Subcutaneous abdominal adipose tissue (tissue), 5 donors: ENCODE measurements around the gene TOMM6.

ENCODE experiments used
- H3K27ac ChIP-seq: one replicate; pipeline ENCODE4 v1.7.0; 2013; ENCODE audit warnings: low read depth, mild to moderate bottlenecking, inconsistent platforms, low read length, moderate library complexity
- H3K27me3 ChIP-seq, 5 donors: one replicate each; pipeline ENCODE4 v1.7.0; 2013; ENCODE audit warnings: low read length in 5 of 5, inconsistent platforms in 1 of 5; ENCODE audit not compliant: control insufficient read depth in 5 of 5, insufficient read depth in 4 of 5
- H3K36me3 ChIP-seq, 5 donors: one replicate each; pipeline ENCODE4 v1.7.0; 2013; ENCODE audit warnings: low read length in 5 of 5; ENCODE audit not compliant: control insufficient read depth in 5 of 5, insufficient read depth in 5 of 5
- H3K4me1 ChIP-seq, 5 donors: one replicate each; pipeline ENCODE4 v1.7.0; 2013; ENCODE audit warnings: low read length in 5 of 5, mild to moderate bottlenecking in 3 of 5, moderate library complexity in 1 of 5; ENCODE audit not compliant: control insufficient read depth in 5 of 5, insufficient read depth in 5 of 5
- H3K4me3 ChIP-seq, 5 donors: one replicate each; pipeline ENCODE4 v1.7.0; 2013; ENCODE audit warnings: low read length in 5 of 5, low read depth in 1 of 5
- H3K9ac ChIP-seq, 5 donors: one replicate each; pipeline ENCODE4 v1.7.0; 2013; ENCODE audit warnings: low read length in 5 of 5, mild to moderate bottlenecking in 4 of 5, moderate library complexity in 3 of 5
- H3K9me3 ChIP-seq, 5 donors: one replicate each; pipeline ENCODE4 v1.7.0; 2013; ENCODE audit warnings: low read length in 5 of 5; ENCODE audit not compliant: control insufficient read depth in 5 of 5
- donor health status: healthy.
- donor health status: healthy.
- donor health status: healthy.
- donor health status: healthy.
- donor health status: healthy.

Gene TOMM6

GRCh38 chr6:41748102-41748477 lies 39.4 kb upstream of the TOMM6 start:
- H3K27me3 ChIP-seq: no peaks in the 10 kb centered on the region
- no peaks in the 10 kb centered on the region for H3K36me3 ChIP-seq
- H3K9me3 ChIP-seq: no peaks in the 10 kb centered on the region
- no peak overlapping the region for H3K4me3 ChIP-seq
- no peaks in the 10 kb centered on the region for H3K4me1 ChIP-seq
- no peak overlapping the region for H3K9ac ChIP-seq
- no peak overlapping the region for H3K27ac ChIP-seq

DNA sequence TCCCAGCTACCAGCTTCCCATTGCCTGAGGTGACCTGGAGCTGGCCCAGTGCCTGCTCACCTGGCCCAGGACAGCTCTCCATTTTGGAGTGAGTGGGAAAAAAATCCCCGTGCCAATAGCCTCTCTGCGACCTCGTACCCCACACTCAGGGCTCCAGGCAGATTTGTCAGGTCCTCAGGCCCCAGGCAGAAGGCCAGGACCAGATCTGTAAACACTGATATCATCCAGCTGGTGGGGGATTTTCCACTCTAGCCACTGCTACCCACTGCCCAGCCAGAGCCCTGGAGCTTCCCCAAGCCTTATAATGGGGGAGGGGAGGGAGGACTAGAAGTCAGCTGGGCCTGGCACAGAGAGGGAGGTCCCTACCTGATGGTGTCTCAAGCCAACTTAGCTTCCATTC lies 39.0 kb upstream of the TOMM6 start:
- Histone ChIP-seq H3K9me3 (no peaks in the 10 kb centered on the region), H3K27ac (no peak overlapping the region), H3K27me3 (no peaks in the 10 kb centered on the region), H3K9ac (no peak overlapping the region), H3K4me1 (no peaks in the 10 kb centered on the region), H3K36me3 (no peaks in the 10 kb centered on the region), H3K4me3 (no peak overlapping the region)

DNA sequence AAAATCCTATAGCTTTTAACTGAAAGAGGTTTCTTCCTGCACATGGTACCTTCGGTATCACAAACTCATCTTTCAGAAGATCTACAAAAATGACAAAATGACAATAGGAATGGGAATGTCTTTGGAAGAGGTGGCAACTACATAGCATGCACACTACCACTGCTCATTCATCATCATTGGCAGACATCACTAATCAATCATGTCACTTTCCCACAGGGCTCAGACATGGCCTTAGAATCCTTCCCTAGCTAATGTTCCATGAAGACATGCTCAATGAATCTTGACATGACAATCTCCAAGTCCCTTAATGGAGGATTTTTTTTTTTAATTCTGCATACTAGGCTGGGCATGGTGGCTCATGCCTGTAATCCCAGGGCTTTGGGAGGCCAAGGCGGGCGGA lies 37.1 kb upstream of the TOMM6 start:
- H3K27ac ChIP-seq: no peak overlapping the region
- H3K36me3 ChIP-seq: no peaks in the 10 kb centered on the region
- H3K4me3 ChIP-seq: no peak overlapping the region
- H3K9me3 ChIP-seq: no peaks in the 10 kb centered on the region
- H3K27me3 ChIP-seq: no peaks in the 10 kb centered on the region
- H3K9ac ChIP-seq: no peak overlapping the region
- H3K4me1 ChIP-seq: no peaks in the 10 kb centered on the region

GRCh38 chr6:41755895-41756294 lies 31.6 kb upstream of the TOMM6 start:
- Histone ChIP-seq H3K9me3 (no peaks in the 10 kb centered on the region), H3K4me1 (no peaks in the 10 kb centered on the region), H3K27ac (no peak overlapping the region), H3K4me3 (no peak overlapping the region), H3K36me3 (no peaks in the 10 kb centered on the region), H3K9ac (no peak overlapping the region), H3K27me3 (no peaks in the 10 kb centered on the region)

DNA sequence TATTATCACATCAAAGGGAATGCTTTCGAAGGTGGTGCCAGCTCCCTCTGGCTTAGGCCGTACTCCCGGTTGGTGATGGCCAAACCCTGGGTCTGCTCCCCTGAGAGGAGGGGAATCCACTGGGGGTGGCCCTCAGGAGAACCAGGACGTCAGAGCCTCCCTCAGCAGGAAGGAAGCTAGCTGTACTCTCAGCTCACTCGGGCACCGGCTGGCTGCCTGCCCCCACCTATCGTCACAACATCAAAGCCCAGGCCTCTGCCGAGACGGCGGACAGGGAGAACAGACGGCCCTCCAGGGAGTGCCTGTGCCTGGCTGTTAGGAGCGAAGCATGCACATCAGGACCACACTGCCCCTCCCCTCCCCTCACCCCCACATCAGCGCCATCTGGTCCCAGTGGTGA lies 31.1 kb upstream of the TOMM6 start:
- H3K27ac ChIP-seq: no peak overlapping the region
- H3K27me3 ChIP-seq: no peaks in the 10 kb centered on the region
- no peaks in the 10 kb centered on the region for H3K36me3 ChIP-seq
- H3K9me3 ChIP-seq: no peaks in the 10 kb centered on the region
- no peaks in the 10 kb centered on the region for H3K4me1 ChIP-seq
- no peak overlapping the region for H3K9ac ChIP-seq
- no peak overlapping the region for H3K4me3 ChIP-seq

DNA sequence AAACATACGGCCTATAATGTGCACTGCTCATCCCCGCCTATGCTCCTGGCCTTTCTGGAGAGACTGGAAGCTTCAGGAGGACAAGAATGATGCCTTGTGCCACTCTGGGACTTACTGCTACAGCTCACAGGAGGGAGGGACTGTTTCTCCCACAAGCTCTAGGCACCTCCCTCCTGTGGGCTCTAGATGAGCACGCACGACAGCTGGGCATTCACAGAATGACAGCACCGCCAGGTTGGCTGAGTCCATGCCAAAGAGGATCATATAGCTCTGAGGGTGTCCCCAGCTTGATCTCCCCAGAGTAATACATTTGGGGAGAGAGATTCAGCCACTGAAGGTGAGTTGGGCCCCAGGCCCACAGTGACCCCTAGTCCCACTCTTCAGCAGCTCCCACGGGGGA lies 30.2 kb upstream of the TOMM6 start:
- H3K27me3 ChIP-seq: no peaks in the 10 kb centered on the region

GRCh38 chr6:41757931-41758640 lies 29.4 kb upstream of the TOMM6 start:
- Histone ChIP-seq H3K9me3 (no peaks in the 10 kb centered on the region), H3K4me3 (no peak overlapping the region), H3K36me3 (no peaks in the 10 kb centered on the region), H3K27me3 (no peaks in the 10 kb centered on the region), H3K9ac (no peak overlapping the region), H3K4me1 (no peaks in the 10 kb centered on the region), H3K27ac (no peak overlapping the region)

More for the DNA sequence above, 30.2 kb upstream of the TOMM6 start:
- Histone ChIP-seq H3K9ac (no peak overlapping the region), H3K4me3 (no peak overlapping the region), H3K27ac (no peak overlapping the region), H3K36me3 (no peaks in the 10 kb centered on the region), H3K4me1 (no peaks in the 10 kb centered on the region), H3K9me3 (no peaks in the 10 kb centered on the region)

- Histone ChIP-seq H3K9ac (no peak overlapping the region), H3K27ac (no peak overlapping the region), H3K27me3 (no peaks in the 10 kb centered on the region), H3K9me3 (no peaks in the 10 kb centered on the region), H3K4me3 (no peak overlapping the region), H3K36me3 (no peaks in the 10 kb centered on the region), H3K4me1 (no peaks in the 10 kb centered on the region)
Observed at GRCh38 chr6:41758641-41759035, 28.9 kb upstream of the TOMM6 start.

DNA sequence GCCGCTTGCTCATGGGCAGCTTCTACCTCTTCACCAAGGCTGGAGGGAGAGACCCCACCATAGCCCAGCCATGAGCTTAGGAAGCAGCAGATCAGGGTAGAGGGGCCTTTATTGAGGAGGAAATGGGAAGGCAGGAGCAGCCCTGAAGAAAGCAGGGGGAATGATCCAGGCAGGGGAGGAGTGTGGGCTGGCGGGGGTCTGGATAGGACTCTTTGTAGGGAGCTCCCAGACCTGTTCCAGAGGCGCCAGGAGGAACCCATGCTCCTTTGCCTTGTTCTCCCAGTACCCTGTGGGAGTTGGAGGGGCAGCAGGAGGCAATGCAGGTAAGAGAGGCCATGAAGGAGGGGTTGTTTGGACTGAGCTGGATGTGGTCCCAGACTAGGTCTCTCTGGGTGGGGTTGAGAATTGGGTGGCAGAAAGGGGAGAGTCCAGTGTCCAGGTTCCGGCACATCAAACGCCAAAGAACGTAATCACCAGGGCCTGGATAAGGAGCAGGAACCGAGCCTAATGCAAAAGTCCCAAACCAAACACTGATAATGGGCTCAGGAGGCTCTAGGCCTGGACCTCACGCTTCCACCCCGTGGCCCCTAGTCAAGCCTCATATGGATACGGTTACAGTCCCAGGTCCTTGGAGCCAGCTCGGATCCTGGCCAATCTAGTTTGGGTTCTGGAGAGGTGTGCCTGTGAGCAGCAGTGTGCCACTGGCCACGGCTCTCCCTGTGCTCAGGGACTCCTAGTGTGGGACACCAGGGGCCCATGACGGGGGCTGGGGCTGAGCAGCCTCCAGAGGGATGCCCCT lies 28.2 kb upstream of the TOMM6 start:
- Histone ChIP-seq H3K27ac (no peak overlapping the region), H3K4me3 (no peak overlapping the region), H3K36me3 (no peaks in the 10 kb centered on the region), H3K4me1 (no peaks in the 10 kb centered on the region), H3K9ac (no peak overlapping the region), H3K27me3 (no peaks in the 10 kb centered on the region), H3K9me3 (no peaks in the 10 kb centered on the region)

DNA sequence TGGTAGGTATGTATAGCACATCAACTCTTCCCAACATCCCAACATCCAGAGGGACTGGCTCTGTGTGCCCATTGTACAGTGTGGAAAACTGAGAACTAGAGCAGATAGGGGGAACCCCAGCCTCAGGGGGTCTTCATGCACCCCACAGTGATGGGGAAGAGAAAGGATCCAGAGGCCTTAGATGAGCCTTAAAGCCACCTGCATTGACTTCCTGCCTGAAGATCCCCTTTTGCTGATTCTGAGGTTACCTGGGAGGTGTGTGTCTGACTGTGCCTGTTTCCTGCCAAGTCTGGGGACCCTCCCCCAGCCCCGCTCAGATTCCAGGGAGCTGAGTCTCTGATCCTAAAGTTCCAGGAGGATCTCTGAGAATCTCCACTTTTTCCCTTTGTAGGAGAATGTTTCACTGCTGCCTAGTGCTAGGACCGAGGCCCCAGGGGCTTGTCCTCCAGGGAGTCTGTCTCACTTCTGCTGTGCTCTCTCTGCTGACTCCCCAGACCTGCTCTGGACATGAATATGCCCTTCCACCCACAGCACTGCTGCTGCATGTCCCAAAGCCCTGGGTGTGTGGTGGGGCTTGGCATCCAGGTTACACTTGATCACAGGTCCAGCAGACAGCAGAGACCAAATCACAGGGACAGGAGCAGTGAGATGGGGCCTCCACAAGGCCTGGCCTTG lies 27.5 kb upstream of the TOMM6 start:
- H3K36me3 ChIP-seq: no peaks in the 10 kb centered on the region
- no peak overlapping the region for H3K9ac ChIP-seq
- no peak overlapping the region for H3K4me3 ChIP-seq
- H3K27ac ChIP-seq: no peak overlapping the region
- H3K9me3 ChIP-seq: no peaks in the 10 kb centered on the region
- H3K27me3 ChIP-seq: no peaks in the 10 kb centered on the region
- H3K4me1 ChIP-seq: no peaks in the 10 kb centered on the region
